HCEC 1CT (cell line): ENCODE measurements around the gene GRPEL2.
A peak's percentile ranks its signal among the peaks of the same experiment; 100 is the strongest.

Experiments
- DNase-seq: peaks from one replicate; pipeline ENCODE4 v3.0.0-alpha.2; 2017

Gene GRPEL2

GRCh38 chr5:149320791-149321330, 24.4 kb upstream of the GRPEL2 start:
- DNase-seq: peak; percentile 85

GRCh38 chr5:149322518-149322917, 22.8 kb upstream of the GRPEL2 start:
- DNase-seq: no peak

- no peak for DNase-seq
Measured at GRCh38 chr5:149323210-149323609, 22.1 kb upstream of the GRPEL2 start.

- DNase-seq: peak; percentile 7
Measured at GRCh38 chr5:149323621-149324205, 21.6 kb upstream of the GRPEL2 start.

- no peak for DNase-seq
Measured at GRCh38 chr5:149324641-149325040, 20.7 kb upstream of the GRPEL2 start.

- no peak for DNase-seq
Measured at GRCh38 chr5:149325166-149325735, 20.0 kb upstream of the GRPEL2 start.

GRCh38 chr5:149325894-149326293, 19.4 kb upstream of the GRPEL2 start:
- DNase-seq: no peak

- DNase-seq: no peak
Measured at GRCh38 chr5:149326611-149327010, 18.7 kb upstream of the GRPEL2 start.

GRCh38 chr5:149328177-149328576, 17.1 kb upstream of the GRPEL2 start:
- no peak for DNase-seq

GRCh38 chr5:149333711-149334443, 11.4 kb upstream of the GRPEL2 start:
- DNase-seq: peak; percentile 9

- no peak for DNase-seq
Measured at GRCh38 chr5:149337736-149338135, 7.6 kb upstream of the GRPEL2 start.

GRCh38 chr5:149338364-149338763, 6.9 kb upstream of the GRPEL2 start:
- no peak for DNase-seq

GRCh38 chr5:149340920-149341319, 4.4 kb upstream of the GRPEL2 start:
- no peak for DNase-seq

- DNase-seq: no peak
Measured at GRCh38 chr5:149341876-149342275, 3.4 kb upstream of the GRPEL2 start.

- DNase-seq: no peak
Measured at GRCh38 chr5:149344151-149344550, 1.1 kb upstream of the GRPEL2 start.

- DNase-seq: peak; percentile 24
Measured at GRCh38 chr5:149345892-149346222, 558 bp downstream of the GRPEL2 start.

- no peak for DNase-seq
Measured at GRCh38 chr5:149348518-149348917, 3.2 kb downstream of the GRPEL2 start.

GRCh38 chr5:149349382-149349781, 4.1 kb downstream of the GRPEL2 start:
- DNase-seq: no peak

GRCh38 chr5:149352169-149352568, 6.9 kb downstream of the GRPEL2 start:
- DNase-seq: no peak

- no peak for DNase-seq
Measured at GRCh38 chr5:149353911-149354310, 8.6 kb downstream of the GRPEL2 start.

GRCh38 chr5:149355688-149356087, 10.4 kb downstream of the GRPEL2 start:
- no peak for DNase-seq

GRCh38 chr5:149356391-149356790, 11.1 kb downstream of the GRPEL2 start:
- DNase-seq: peak; percentile 22

- DNase-seq: peak; percentile 96
Measured at GRCh38 chr5:149357370-149358293, 12.3 kb downstream of the GRPEL2 start, which contains the start of gene PCYOX1L. Gene PCYOX1L (plus strand): TSS chr5:149358046. CDS start chr5:149358069, 23 bp downstream.
